Endothelial cell of umbilical vein (primary cell): ENCODE results near the gene ZBTB7C. TPM values are rescaled to one million over a fixed set of nuclear protein-coding genes. Genes with fewer than 3 reads are reported as not detected.

ENCODE experiments used
- BruUV-seq: library from RNA; stranded (reverse); fragments of 400-500 nt; replicated peaks from 2 replicates; lab custom pipeline; 2021; lab: Mats Ljungman, UMichigan
- CTCF ChIA-PET: fragments of 300-600, 350-600 bp; sonication (Branson Sonifier 250); formaldehyde crosslinking; loops from one replicate; lab custom pipeline; 2021; ENCODE audit warnings: antibody characterized with exemption, inconsistent platforms; lab: Charles Lee
- POLR2A ChIA-PET: fragments of 300-600, 350-600 bp; sonication (Branson Sonifier 250); formaldehyde crosslinking; loops from one replicate; lab custom pipeline; 2021; ENCODE audit warnings: antibody characterized with exemption, inconsistent platforms; lab: Charles Lee
- DNase-seq: peaks from one replicate; pipeline ENCODE4 v3.0.0-alpha.2; 2011; ENCODE audit warnings: low read depth, low spot score
- FAIRE-seq: peaks from 2 replicates; lab custom pipeline; 2011; peaks lifted over from hg19 to GRCh38; lab: Jason Lieb, UNC
- H2AFZ ChIP-seq: 2 replicates; pipeline ENCODE4 v1.6.0; 2012; ENCODE audit warnings: low read depth, low read length, control low read depth, inconsistent platforms
- H3K27ac ChIP-seq: 2 replicates; pipeline ENCODE4 v1.5.1; 2011; ENCODE audit warnings: low read depth, mild to moderate bottlenecking, control low read depth, low read length, moderate library complexity; ENCODE audit not compliant: insufficient read depth
- H3K27me3 ChIP-seq, 2 experiments: 2 replicates each; pipeline versions ENCODE4 v1.6.0 to v1.6.1; 2011; ENCODE audit warnings: low read length in 2 of 2, mixed read lengths in 1 of 2; ENCODE audit not compliant: control insufficient read depth in 2 of 2, insufficient read depth in 2 of 2
- H3K36me3 ChIP-seq, 2 experiments: 2 replicates in 1 of 2; 3 replicates in 1 of 2; pipeline ENCODE4 v1.5.1; 2011; ENCODE audit warnings: low read length in 2 of 2, mild to moderate bottlenecking in 1 of 2, moderate library complexity in 1 of 2; ENCODE audit not compliant: control insufficient read depth in 2 of 2, insufficient read depth in 2 of 2; ENCODE audit errors: extremely low read depth in 1 of 2
- H3K4me1 ChIP-seq: 3 replicates; pipeline ENCODE4 v1.5.1; 2011; ENCODE audit warnings: mild to moderate bottlenecking, low read length; ENCODE audit not compliant: control insufficient read depth, insufficient read depth; ENCODE audit errors: extremely low read depth
- H3K4me2 ChIP-seq: 2 replicates; pipeline ENCODE4 v1.6.1; 2011; ENCODE audit warnings: low read length, control low read depth, mixed read lengths; ENCODE audit not compliant: insufficient read depth
- H3K4me3 ChIP-seq, 3 experiments: fragments of 200-600 bp in 1 of 3; sonication (generic), shearing (Covaris generic) in 1 of 3; replicated peaks in 1 of 3; 2 replicates each; pipeline ENCODE4 v1.5.1; 2011 to 2016; ENCODE audit warnings: control low read depth in 3 of 3, low read length in 3 of 3, mild to moderate bottlenecking in 2 of 3, inconsistent platforms in 1 of 3, low read depth in 1 of 3, moderate library complexity in 1 of 3; ENCODE audit not compliant: insufficient read depth in 1 of 3
- H3K79me2 ChIP-seq: 2 replicates; pipeline ENCODE4 v1.6.0; 2012; ENCODE audit warnings: low read length, inconsistent platforms; ENCODE audit not compliant: control insufficient read depth, insufficient read depth
- H3K9ac ChIP-seq: replicated peaks from 2 replicates; pipeline ENCODE3; 2011; ENCODE audit warnings: low read length, control low read depth; ENCODE audit not compliant: insufficient read depth; ENCODE audit errors: extremely low read depth
- H3K9me1 ChIP-seq: replicated peaks from 3 replicates; pipeline ENCODE4 v1.6.0; 2011; ENCODE audit warnings: mild to moderate bottlenecking, low read length; ENCODE audit not compliant: control insufficient read depth, insufficient read depth; ENCODE audit errors: extremely low read depth
- H3K9me3 ChIP-seq: replicated peaks from 2 replicates; pipeline ENCODE4 v1.5.1; 2012; ENCODE audit warnings: low read length, inconsistent platforms; ENCODE audit not compliant: control insufficient read depth, insufficient read depth
- H4K20me1 ChIP-seq: replicated peaks from 2 replicates; pipeline ENCODE3; 2011; ENCODE audit warnings: mild to moderate bottlenecking, low read length; ENCODE audit not compliant: control insufficient read depth, insufficient read depth; ENCODE audit errors: extremely low read depth
- CTCF ChIP-seq, 2 donors: IDR thresholded peaks; 1 replicate in 1 of 2; 2 replicates in 1 of 2; pipeline ENCODE4 v1.5.1; 2011; ENCODE audit warnings: low read length in 2 of 2, mild to moderate bottlenecking in 2 of 2, moderate library complexity in 2 of 2, control low read depth in 1 of 2, inconsistent platforms in 1 of 2, low read depth in 1 of 2; ENCODE audit not compliant: insufficient read depth in 1 of 2; ENCODE audit errors: extremely low read depth in 1 of 2
- EZH2 ChIP-seq: IDR thresholded peaks from 2 replicates; pipeline ENCODE4 v1.6.1; 2012; ENCODE audit warnings: borderline replicate concordance, low read depth, mild to moderate bottlenecking, moderate library complexity, low read length, inconsistent platforms; ENCODE audit not compliant: severe bottlenecking
- FOS ChIP-seq: IDR thresholded peaks from 2 replicates; pipeline ENCODE4 v1.6.1; 2011; ENCODE audit warnings: mild to moderate bottlenecking, low read length, moderate library complexity, borderline replicate concordance; ENCODE audit not compliant: insufficient read depth
- GATA2 ChIP-seq: IDR thresholded peaks from 2 replicates; pipeline ENCODE4 v1.7.0; 2011; ENCODE audit warnings: low read depth, mild to moderate bottlenecking, moderate library complexity, mixed read lengths, low read length; ENCODE audit not compliant: insufficient read length, insufficient read depth
- JUN ChIP-seq: IDR thresholded peaks from 2 replicates; pipeline ENCODE4 v1.6.1; 2011; ENCODE audit warnings: borderline replicate concordance, low read depth; ENCODE audit not compliant: insufficient read length, insufficient read depth
- MYC ChIP-seq: IDR thresholded peaks from one replicate; pipeline ENCODE4 v1.6.1; 2011; ENCODE audit warnings: mild to moderate bottlenecking, low read depth, low read length
- POLR2A ChIP-seq: IDR thresholded peaks from 2 replicates; pipeline ENCODE4 v1.6.1; 2012; ENCODE audit warnings: low read depth, mild to moderate bottlenecking, control low read depth, low read length
- POLR2AphosphoS5 ChIP-seq: IDR thresholded peaks from 2 replicates; pipeline ENCODE4 v1.6.1; 2012; ENCODE audit warnings: low read depth, mild to moderate bottlenecking, control low read depth, low read length, moderate library complexity; ENCODE audit not compliant: insufficient read depth
- dilution Hi-C: fragments of 300-500 bp; cut with MboI; formaldehyde crosslinking; loops from one replicate; pipeline ENCODE4 v1.15.0; 2019; ENCODE audit warnings: low sequenced_read_pairs; ENCODE audit not compliant: extremely low pct_ligation_motif_present
- intact Hi-C: fragments of 100-400 bp; cut with micrococcal nuclease; formaldehyde crosslinking; loops from one replicate; pipeline ENCODE4 v1.10.0; 2022
- polyA plus RNA-seq, 4 experiments: library from polyadenylated mRNA; depleted of rRNA in 3 of 4; stranded (reverse) in 3 of 4; unstranded in 1 of 4; fragments of >200 nt; gene quantifications; 2 replicates each; pipeline versions ENCODE4 v1.2.1 to v1.2.3, GENCODE V29; 2011 to 2012; ENCODE audit warnings: missing spikeins in 1 of 4
- total RNA-seq: library from RNA; stranded (reverse); gene quantifications from 2 replicates; pipeline ENCODE4 v1.2.3, GENCODE V29; 2021
- TF ChIP-seq, protein P1 (sequence below): IDR thresholded peaks from 2 replicates; pipeline ENCODE4 v1.6.1; 2011; ENCODE audit not compliant: insufficient read depth, insufficient read length

Gene ZBTB7C
- total and polyA plus RNA-seq, 2 donors (not counting 3 experiments of a cell fraction or from before 2014, with no cell fraction given), result not detected

- no peaks in the 10 kb centered on the region for H3K79me2 ChIP-seq
- peaks cover 0 to 2% of the 10 kb centered on the region in 2 experiments for H3K27me3 ChIP-seq
- no peaks in the 10 kb centered on the region for H3K4me1 ChIP-seq
- no peaks in the 10 kb centered on the region for H3K9me1 ChIP-seq
- ChIA-PET POLR2A (no interaction called here), CTCF (interaction anchor here (0.8 kb wide), 1 partner anchor 400 kb away, joined by 3 read pairs; no protein-coding TSS in a partner anchor)
- no peak overlapping the region for H3K4me2 ChIP-seq
- H2AFZ ChIP-seq, result no peak overlapping the region
- DNase-seq, result no peak
- intact Hi-C loops (no loop called here), dilution Hi-C loops (no loop called here)
- TF ChIP-seq EZH2, result no peak
- TF ChIP-seq FOS, result no peak
- no peak for TF ChIP-seq POLR2AphosphoS5
- TF ChIP-seq GATA2, result no peak
- TF ChIP-seq, protein P1, sequence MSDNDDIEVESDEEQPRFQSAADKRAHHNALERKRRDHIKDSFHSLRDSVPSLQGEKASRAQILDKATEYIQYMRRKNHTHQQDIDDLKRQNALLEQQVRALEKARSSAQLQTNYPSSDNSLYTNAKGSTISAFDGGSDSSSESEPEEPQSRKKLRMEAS, result no peak
- no peak for TF ChIP-seq CTCF (IDR thresholded peaks at IDR 0.05; ENCODE audit: extremely low read depth in 1 of 2, insufficient read depth in 1 of 2, low read depth in 1 of 2, low read length in 2 of 2)
- no peak for TF ChIP-seq POLR2A
- TF ChIP-seq JUN, result no peak
- no peak for TF ChIP-seq MYC
- no peak for FAIRE-seq
- BruUV-seq, result no TSS peak
- H3K4me3 ChIP-seq, result no peak overlapping the region
- no peak overlapping the region for H3K9ac ChIP-seq
- no peaks in the 10 kb centered on the region for H3K9me3 ChIP-seq
- no peaks in the 10 kb centered on the region for H3K36me3 ChIP-seq
- no peak overlapping the region for H3K27ac ChIP-seq
- H4K20me1 ChIP-seq, result no peaks in the 10 kb centered on the region
These were observed 364.2 kb downstream of the ZBTB7C start for GRCh38 chr18:48044944-48045343.
